Measurements from ENCODE around the gene PRRC2B. TPM values are rescaled to one million over a fixed set of nuclear protein-coding genes. Genes with fewer than 3 reads are reported as not detected.

Gene PRRC2B
- total RNA-seq, 2 donors from 2014 or later: 122 to 246 TPM

GRCh38 chr9:131421691-131422090 is 27.8 kb downstream of the PRRC2B start:
- peak overlapping the region; percentile 28 to 35 for H3K27ac Mint-ChIP-seq
- H3K27me3 Mint-ChIP-seq: no peaks in the 10 kb centered on the region
- no peak overlapping the region for H3K4me3 Mint-ChIP-seq
- no peaks in the 10 kb centered on the region for H3K36me3 Mint-ChIP-seq
- H3K9me3 Mint-ChIP-seq: no peaks in the 10 kb centered on the region
- H3K4me1 Mint-ChIP-seq (ENCODE audit: low read depth in 2 of 2): peaks cover 66 to 69% of the 10 kb centered on the region in 2 donors
- DNase-seq (ENCODE audit: low spot score) (no peak), ATAC-seq (no peak)

- Mint-ChIP-seq H3K4me1 (ENCODE audit: low read depth in 2 of 2) (peaks cover 66 to 69% of the 10 kb centered on the region in 2 donors), H3K9me3 (no peaks in the 10 kb centered on the region), H3K27me3 (no peaks in the 10 kb centered on the region), H3K36me3 (no peaks in the 10 kb centered on the region), H3K27ac (peak overlapping the region in 1 of 2 donors; percentile 44), H3K4me3 (no peak overlapping the region)
- no peak for ATAC-seq
- DNase-seq (ENCODE audit: low spot score): no peak
These were observed 28.4 kb downstream of the PRRC2B start for GRCh38 chr9:131422241-131422792.

GRCh38 chr9:131423171-131423581 is 29.3 kb downstream of the PRRC2B start:
- peak overlapping the region in 1 of 2 donors; percentile 44 for H3K27ac Mint-ChIP-seq
- H3K4me3 Mint-ChIP-seq: no peak overlapping the region
- H3K36me3 Mint-ChIP-seq: no peaks in the 10 kb centered on the region
- H3K27me3 Mint-ChIP-seq: no peaks in the 10 kb centered on the region
- peaks cover 58 to 61% of the 10 kb centered on the region in 2 donors for H3K4me1 Mint-ChIP-seq (ENCODE audit: low read depth in 2 of 2)
- H3K9me3 Mint-ChIP-seq: no peaks in the 10 kb centered on the region
- DNase-seq (ENCODE audit: low spot score) (no peak), ATAC-seq (peak in 1 of 2 donors; percentile 48)

GRCh38 chr9:131426545-131426944 is 32.7 kb downstream of the PRRC2B start:
- H3K4me3 Mint-ChIP-seq: no peak overlapping the region
- no peak overlapping the region for H3K27ac Mint-ChIP-seq
- H3K4me1 Mint-ChIP-seq (ENCODE audit: low read depth in 2 of 2): peaks cover 44 to 50% of the 10 kb centered on the region in 2 donors

GRCh38 chr9:131429121-131430012 is 35.5 kb downstream of the PRRC2B start:
- no peak overlapping the region for H3K4me3 Mint-ChIP-seq
- H3K4me1 Mint-ChIP-seq (ENCODE audit: low read depth in 2 of 2): peaks cover 39 to 42% of the 10 kb centered on the region in 2 donors
- peaks cover 4% of the 10 kb centered on the region for H3K36me3 Mint-ChIP-seq
- no peaks in the 10 kb centered on the region for H3K9me3 Mint-ChIP-seq
- ATAC-seq (no peak), DNase-seq (ENCODE audit: low spot score) (no peak)
- H3K27ac Mint-ChIP-seq: peak overlapping the region; percentile 52 to 80
- H3K27me3 Mint-ChIP-seq: no peaks in the 10 kb centered on the region

More at GRCh38 chr9:131426545-131426944, 32.7 kb downstream of the PRRC2B start:
- H3K9me3 Mint-ChIP-seq: no peaks in the 10 kb centered on the region
- ATAC-seq: peak in 1 of 2 donors; percentile 6
- H3K27me3 Mint-ChIP-seq: no peaks in the 10 kb centered on the region
- DNase-seq (ENCODE audit: low spot score): no peak
- H3K36me3 Mint-ChIP-seq: peaks cover 4% of the 10 kb centered on the region

GRCh38 chr9:131432050-131432449 is 38.2 kb downstream of the PRRC2B start:
- H3K27ac Mint-ChIP-seq: peak overlapping the region in 1 of 2 donors; percentile 62

GRCh38 chr9:131432597-131433301 is 38.9 kb downstream of the PRRC2B start:
- Mint-ChIP-seq H3K4me3 (no peak overlapping the region), H3K27ac (peak overlapping the region; percentile 49 to 62), H3K4me1 (ENCODE audit: low read depth in 2 of 2) (peaks cover 26 to 28% of the 10 kb centered on the region in 2 donors), H3K27me3 (no peaks in the 10 kb centered on the region), H3K9me3 (no peaks in the 10 kb centered on the region), H3K36me3 (peaks cover 5% of the 10 kb centered on the region)
- ATAC-seq (no peak), DNase-seq (ENCODE audit: low spot score) (no peak)

More at GRCh38 chr9:131432050-131432449, 38.2 kb downstream of the PRRC2B start:
- no peak for ATAC-seq
- peaks cover 27 to 31% of the 10 kb centered on the region in 2 donors for H3K4me1 Mint-ChIP-seq (ENCODE audit: low read depth in 2 of 2)
- no peaks in the 10 kb centered on the region for H3K27me3 Mint-ChIP-seq
- no peak overlapping the region for H3K4me3 Mint-ChIP-seq
- DNase-seq (ENCODE audit: low spot score): no peak
- no peaks in the 10 kb centered on the region for H3K9me3 Mint-ChIP-seq
- H3K36me3 Mint-ChIP-seq: peaks cover 4% of the 10 kb centered on the region

GRCh38 chr9:131433302-131433854 is 39.5 kb downstream of the PRRC2B start:
- peak overlapping the region; percentile 49 to 62 for H3K27ac Mint-ChIP-seq
- peaks cover 28 to 29% of the 10 kb centered on the region in 2 donors for H3K4me1 Mint-ChIP-seq (ENCODE audit: low read depth in 2 of 2)
- peaks cover 10% of the 10 kb centered on the region for H3K36me3 Mint-ChIP-seq

GRCh38 chr9:131434673-131435072 is 40.8 kb downstream of the PRRC2B start:
- no peak for DNase-seq (ENCODE audit: low spot score)
- H3K9me3 Mint-ChIP-seq: no peaks in the 10 kb centered on the region
- no peaks in the 10 kb centered on the region for H3K27me3 Mint-ChIP-seq
- H3K36me3 Mint-ChIP-seq: peaks cover 19% of the 10 kb centered on the region
- no peak overlapping the region for H3K4me3 Mint-ChIP-seq
- peaks cover 28% of the 10 kb centered on the region in 2 donors for H3K4me1 Mint-ChIP-seq (ENCODE audit: low read depth in 2 of 2)
- ATAC-seq: no peak
- peak overlapping the region in 1 of 2 donors; percentile 49 for H3K27ac Mint-ChIP-seq

More at GRCh38 chr9:131433302-131433854, 39.5 kb downstream of the PRRC2B start:
- Mint-ChIP-seq H3K27me3 (no peaks in the 10 kb centered on the region), H3K4me3 (no peak overlapping the region), H3K9me3 (no peaks in the 10 kb centered on the region)
- DNase-seq (ENCODE audit: low spot score) (no peak), ATAC-seq (no peak)

- Mint-ChIP-seq H3K4me3 (no peak overlapping the region), H3K27ac (peak overlapping the region in 1 of 2 donors; percentile 54), H3K36me3 (peaks cover 15% of the 10 kb centered on the region), H3K27me3 (no peaks in the 10 kb centered on the region), H3K9me3 (no peaks in the 10 kb centered on the region), H3K4me1 (ENCODE audit: low read depth in 2 of 2) (peaks cover 29 to 32% of the 10 kb centered on the region in 2 donors)
- DNase-seq (ENCODE audit: low spot score): no peak
- ATAC-seq: no peak
These were observed 42.5 kb downstream of the PRRC2B start for GRCh38 chr9:131436376-131436775.

GRCh38 chr9:131436865-131437271 is 43.0 kb downstream of the PRRC2B start:
- Mint-ChIP-seq H3K4me3 (no peak overlapping the region), H3K4me1 (ENCODE audit: low read depth in 2 of 2) (peaks cover 34 to 35% of the 10 kb centered on the region in 2 donors), H3K36me3 (peaks cover 15% of the 10 kb centered on the region), H3K9me3 (no peaks in the 10 kb centered on the region), H3K27me3 (no peaks in the 10 kb centered on the region), H3K27ac (no peak overlapping the region)
- DNase-seq (ENCODE audit: low spot score): no peak
- no peak for ATAC-seq

- ATAC-seq (peak in 1 of 2 donors; percentile 15), DNase-seq (ENCODE audit: low spot score) (no peak)
- H3K4me3 Mint-ChIP-seq: no peak overlapping the region
- peaks cover 27 to 28% of the 10 kb centered on the region in 2 donors for H3K4me1 Mint-ChIP-seq (ENCODE audit: low read depth in 2 of 2)
- H3K36me3 Mint-ChIP-seq: peaks cover 15% of the 10 kb centered on the region
- H3K27me3 Mint-ChIP-seq: no peaks in the 10 kb centered on the region
- H3K27ac Mint-ChIP-seq: peak overlapping the region in 1 of 2 donors; percentile 38
- H3K9me3 Mint-ChIP-seq: no peaks in the 10 kb centered on the region
These were observed 44.3 kb downstream of the PRRC2B start for GRCh38 chr9:131438190-131438589.

- Mint-ChIP-seq H3K4me3 (no peak overlapping the region), H3K9me3 (no peaks in the 10 kb centered on the region), H3K4me1 (ENCODE audit: low read depth in 2 of 2) (peaks cover 27 to 28% of the 10 kb centered on the region in 2 donors), H3K36me3 (peaks cover 15% of the 10 kb centered on the region), H3K27me3 (no peaks in the 10 kb centered on the region), H3K27ac (peak overlapping the region; percentile 11 to 38)
- ATAC-seq: no peak
- no peak for DNase-seq (ENCODE audit: low spot score)
These were observed 45.3 kb downstream of the PRRC2B start for GRCh38 chr9:131439224-131439623.
